HepG2 (cell line): ENCODE measurements around the gene UST.
"Not testable (repeated sequence)": the region's sequence is repeated elsewhere in the genome, so short reads cannot be mapped to it uniquely, and the experiment has no call there.

ENCODE experiments used
- DDIT3 ChIP-seq: sonication (generic); formaldehyde crosslinking; IDR thresholded peaks from 2 replicates; pipeline ENCODE4 v1.4.0; 2020; ENCODE audit warnings: mild to moderate bottlenecking, missing genetic modification reagents
- ELK4 ChIP-seq: sonication (generic); formaldehyde crosslinking; IDR thresholded peaks from 2 replicates; pipeline ENCODE4 v1.9.0; 2021; ENCODE audit warnings: missing genetic modification reagents, borderline replicate concordance
- MAFK ChIP-seq, 2 experiments: IDR thresholded peaks in 1 of 2; conservative IDR thresholded peaks in 1 of 2; 2 replicates each; pipeline ENCODE4 v1.6.1; 2011; ENCODE audit warnings: improper control_type of control experiment in 2 of 2, low read length in 2 of 2
- SP2 ChIP-seq: sonication (generic); formaldehyde crosslinking; IDR thresholded peaks from 2 replicates; pipeline ENCODE4 v1.5.1; 2020; ENCODE audit warnings: mild to moderate bottlenecking, missing genetic modification reagents
- ZNF282 ChIP-seq: fragments of 450-650 bp; IDR thresholded peaks from 2 replicates; pipeline ENCODE4 v1.6.1; 2018; ENCODE audit not compliant: partially characterized antibody
- TF ChIP-seq, protein P1 (sequence below): sonication (generic); formaldehyde crosslinking; IDR thresholded peaks from 2 replicates; pipeline ENCODE4 v1.4.0; 2020; ENCODE audit warnings: mild to moderate bottlenecking, missing genetic modification reagents
- TF ChIP-seq, protein P2 (sequence below): sonication (generic); formaldehyde crosslinking; IDR thresholded peaks from 2 replicates; pipeline ENCODE4 v1.5.0; 2020; ENCODE audit warnings: mild to moderate bottlenecking, missing genetic modification reagents, borderline replicate concordance
- TF ChIP-seq, protein P3 (sequence below): sonication (generic); formaldehyde crosslinking; IDR thresholded peaks from 2 replicates; pipeline ENCODE4 v1.4.0; 2020; ENCODE audit warnings: missing genetic modification reagents

DNA sequence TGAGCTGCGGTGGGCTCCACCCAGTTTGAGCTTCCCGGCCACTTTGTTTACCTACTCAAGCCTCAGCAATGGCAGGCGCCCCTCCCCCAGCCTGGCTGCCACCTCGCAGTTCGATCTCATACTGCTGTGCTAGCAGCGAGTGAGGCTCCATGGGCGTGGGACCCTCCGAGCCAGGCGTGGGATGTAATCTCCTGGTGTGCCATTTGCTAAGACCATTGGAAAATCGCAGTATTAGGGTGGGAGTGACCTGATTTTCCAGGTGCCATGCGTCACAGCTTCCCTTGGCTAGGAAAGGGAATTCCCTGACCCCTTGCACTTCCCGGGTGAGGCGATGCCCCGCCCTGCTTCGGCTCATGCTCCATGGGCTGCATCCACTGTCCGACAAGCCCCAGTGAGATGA is 117.3 kb downstream of the UST start:
- not testable (repeated sequence) for TF ChIP-seq ELK4 (CRISPR knock-in tag); DDIT3 (CRISPR knock-in tag); ZNF282; MAFK (conservative IDR thresholded peaks at IDR 0.05 in 1 of 2, IDR thresholded peaks at IDR 0.05 in 1 of 2; ENCODE audit: low read length in 2 of 2); SP2 (CRISPR knock-in tag)
- TF ChIP-seq, protein P1, sequence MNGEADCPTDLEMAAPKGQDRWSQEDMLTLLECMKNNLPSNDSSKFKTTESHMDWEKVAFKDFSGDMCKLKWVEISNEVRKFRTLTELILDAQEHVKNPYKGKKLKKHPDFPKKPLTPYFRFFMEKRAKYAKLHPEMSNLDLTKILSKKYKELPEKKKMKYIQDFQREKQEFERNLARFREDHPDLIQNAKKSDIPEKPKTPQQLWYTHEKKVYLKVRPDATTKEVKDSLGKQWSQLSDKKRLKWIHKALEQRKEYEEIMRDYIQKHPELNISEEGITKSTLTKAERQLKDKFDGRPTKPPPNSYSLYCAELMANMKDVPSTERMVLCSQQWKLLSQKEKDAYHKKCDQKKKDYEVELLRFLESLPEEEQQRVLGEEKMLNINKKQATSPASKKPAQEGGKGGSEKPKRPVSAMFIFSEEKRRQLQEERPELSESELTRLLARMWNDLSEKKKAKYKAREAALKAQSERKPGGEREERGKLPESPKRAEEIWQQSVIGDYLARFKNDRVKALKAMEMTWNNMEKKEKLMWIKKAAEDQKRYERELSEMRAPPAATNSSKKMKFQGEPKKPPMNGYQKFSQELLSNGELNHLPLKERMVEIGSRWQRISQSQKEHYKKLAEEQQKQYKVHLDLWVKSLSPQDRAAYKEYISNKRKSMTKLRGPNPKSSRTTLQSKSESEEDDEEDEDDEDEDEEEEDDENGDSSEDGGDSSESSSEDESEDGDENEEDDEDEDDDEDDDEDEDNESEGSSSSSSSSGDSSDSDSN (CRISPR knock-in tag): not testable (repeated sequence)
- TF ChIP-seq, protein P2, sequence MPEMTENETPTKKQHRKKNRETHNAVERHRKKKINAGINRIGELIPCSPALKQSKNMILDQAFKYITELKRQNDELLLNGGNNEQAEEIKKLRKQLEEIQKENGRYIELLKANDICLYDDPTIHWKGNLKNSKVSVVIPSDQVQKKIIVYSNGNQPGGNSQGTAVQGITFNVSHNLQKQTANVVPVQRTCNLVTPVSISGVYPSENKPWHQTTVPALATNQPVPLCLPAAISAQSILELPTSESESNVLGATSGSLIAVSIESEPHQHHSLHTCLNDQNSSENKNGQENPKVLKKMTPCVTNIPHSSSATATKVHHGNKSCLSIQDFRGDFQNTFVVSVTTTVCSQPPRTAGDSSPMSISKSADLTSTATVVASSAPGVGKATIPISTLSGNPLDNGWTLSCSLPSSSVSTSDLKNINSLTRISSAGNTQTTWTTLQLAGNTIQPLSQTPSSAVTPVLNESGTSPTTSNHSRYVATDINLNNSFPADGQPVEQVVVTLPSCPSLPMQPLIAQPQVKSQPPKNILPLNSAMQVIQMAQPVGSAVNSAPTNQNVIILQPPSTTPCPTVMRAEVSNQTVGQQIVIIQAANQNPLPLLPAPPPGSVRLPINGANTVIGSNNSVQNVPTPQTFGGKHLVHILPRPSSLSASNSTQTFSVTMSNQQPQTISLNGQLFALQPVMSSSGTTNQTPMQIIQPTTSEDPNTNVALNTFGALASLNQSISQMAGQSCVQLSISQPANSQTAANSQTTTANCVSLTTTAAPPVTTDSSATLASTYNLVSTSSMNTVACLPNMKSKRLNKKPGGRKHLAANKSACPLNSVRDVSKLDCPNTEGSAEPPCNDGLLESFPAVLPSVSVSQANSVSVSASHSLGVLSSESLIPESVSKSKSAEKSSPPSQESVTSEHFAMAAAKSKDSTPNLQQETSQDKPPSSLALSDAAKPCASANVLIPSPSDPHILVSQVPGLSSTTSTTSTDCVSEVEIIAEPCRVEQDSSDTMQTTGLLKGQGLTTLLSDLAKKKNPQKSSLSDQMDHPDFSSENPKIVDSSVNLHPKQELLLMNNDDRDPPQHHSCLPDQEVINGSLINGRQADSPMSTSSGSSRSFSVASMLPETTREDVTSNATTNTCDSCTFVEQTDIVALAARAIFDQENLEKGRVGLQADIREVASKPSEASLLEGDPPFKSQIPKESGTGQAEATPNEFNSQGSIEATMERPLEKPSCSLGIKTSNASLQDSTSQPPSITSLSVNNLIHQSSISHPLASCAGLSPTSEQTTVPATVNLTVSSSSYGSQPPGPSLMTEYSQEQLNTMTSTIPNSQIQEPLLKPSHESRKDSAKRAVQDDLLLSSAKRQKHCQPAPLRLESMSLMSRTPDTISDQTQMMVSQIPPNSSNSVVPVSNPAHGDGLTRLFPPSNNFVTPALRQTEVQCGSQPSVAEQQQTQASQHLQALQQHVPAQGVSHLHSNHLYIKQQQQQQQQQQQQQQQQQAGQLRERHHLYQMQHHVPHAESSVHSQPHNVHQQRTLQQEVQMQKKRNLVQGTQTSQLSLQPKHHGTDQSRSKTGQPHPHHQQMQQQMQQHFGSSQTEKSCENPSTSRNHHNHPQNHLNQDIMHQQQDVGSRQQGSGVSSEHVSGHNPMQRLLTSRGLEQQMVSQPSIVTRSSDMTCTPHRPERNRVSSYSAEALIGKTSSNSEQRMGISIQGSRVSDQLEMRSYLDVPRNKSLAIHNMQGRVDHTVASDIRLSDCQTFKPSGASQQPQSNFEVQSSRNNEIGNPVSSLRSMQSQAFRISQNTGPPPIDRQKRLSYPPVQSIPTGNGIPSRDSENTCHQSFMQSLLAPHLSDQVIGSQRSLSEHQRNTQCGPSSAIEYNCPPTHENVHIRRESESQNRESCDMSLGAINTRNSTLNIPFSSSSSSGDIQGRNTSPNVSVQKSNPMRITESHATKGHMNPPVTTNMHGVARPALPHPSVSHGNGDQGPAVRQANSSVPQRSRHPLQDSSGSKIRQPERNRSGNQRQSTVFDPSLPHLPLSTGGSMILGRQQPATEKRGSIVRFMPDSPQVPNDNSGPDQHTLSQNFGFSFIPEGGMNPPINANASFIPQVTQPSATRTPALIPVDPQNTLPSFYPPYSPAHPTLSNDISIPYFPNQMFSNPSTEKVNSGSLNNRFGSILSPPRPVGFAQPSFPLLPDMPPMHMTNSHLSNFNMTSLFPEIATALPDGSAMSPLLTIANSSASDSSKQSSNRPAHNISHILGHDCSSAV (CRISPR knock-in tag): not testable (repeated sequence)
- TF ChIP-seq, protein P3, sequence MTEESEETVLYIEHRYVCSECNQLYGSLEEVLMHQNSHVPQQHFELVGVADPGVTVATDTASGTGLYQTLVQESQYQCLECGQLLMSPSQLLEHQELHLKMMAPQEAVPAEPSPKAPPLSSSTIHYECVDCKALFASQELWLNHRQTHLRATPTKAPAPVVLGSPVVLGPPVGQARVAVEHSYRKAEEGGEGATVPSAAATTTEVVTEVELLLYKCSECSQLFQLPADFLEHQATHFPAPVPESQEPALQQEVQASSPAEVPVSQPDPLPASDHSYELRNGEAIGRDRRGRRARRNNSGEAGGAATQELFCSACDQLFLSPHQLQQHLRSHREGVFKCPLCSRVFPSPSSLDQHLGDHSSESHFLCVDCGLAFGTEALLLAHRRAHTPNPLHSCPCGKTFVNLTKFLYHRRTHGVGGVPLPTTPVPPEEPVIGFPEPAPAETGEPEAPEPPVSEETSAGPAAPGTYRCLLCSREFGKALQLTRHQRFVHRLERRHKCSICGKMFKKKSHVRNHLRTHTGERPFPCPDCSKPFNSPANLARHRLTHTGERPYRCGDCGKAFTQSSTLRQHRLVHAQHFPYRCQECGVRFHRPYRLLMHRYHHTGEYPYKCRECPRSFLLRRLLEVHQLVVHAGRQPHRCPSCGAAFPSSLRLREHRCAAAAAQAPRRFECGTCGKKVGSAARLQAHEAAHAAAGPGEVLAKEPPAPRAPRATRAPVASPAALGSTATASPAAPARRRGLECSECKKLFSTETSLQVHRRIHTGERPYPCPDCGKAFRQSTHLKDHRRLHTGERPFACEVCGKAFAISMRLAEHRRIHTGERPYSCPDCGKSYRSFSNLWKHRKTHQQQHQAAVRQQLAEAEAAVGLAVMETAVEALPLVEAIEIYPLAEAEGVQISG (CRISPR knock-in tag): not testable (repeated sequence)
